Activated naive CD8-positive, alpha-beta T cell (primary cell): ENCODE results near the gene ASPHD2.
A peak's percentile ranks its signal among the peaks of the same experiment; 100 is the strongest.
"Not testable (repeated sequence)": the region's sequence is repeated elsewhere in the genome, so short reads cannot be mapped to it uniquely, and the experiment has no call there.

Experiments
- H3K27ac Mint-ChIP-seq: one replicate; pipeline ENCODE4 v1.8.0; 2021; ENCODE audit warnings: mixed read lengths
- H3K27me3 Mint-ChIP-seq: one replicate; pipeline ENCODE4 v1.8.0; 2021; ENCODE audit warnings: mixed read lengths
- H3K36me3 Mint-ChIP-seq: one replicate; pipeline ENCODE4 v1.8.0; 2021; ENCODE audit warnings: mixed read lengths
- H3K4me1 Mint-ChIP-seq: one replicate; pipeline ENCODE4 v1.8.0; 2021; ENCODE audit warnings: low read depth, mixed read lengths
- H3K4me3 Mint-ChIP-seq: one replicate; pipeline ENCODE4 v1.8.0; 2021; ENCODE audit warnings: mild to moderate bottlenecking, mixed read lengths
- H3K9me3 Mint-ChIP-seq: one replicate; pipeline ENCODE4 v1.8.0; 2021; ENCODE audit warnings: low read depth, mixed read lengths

ASPHD2 gene

DNA sequence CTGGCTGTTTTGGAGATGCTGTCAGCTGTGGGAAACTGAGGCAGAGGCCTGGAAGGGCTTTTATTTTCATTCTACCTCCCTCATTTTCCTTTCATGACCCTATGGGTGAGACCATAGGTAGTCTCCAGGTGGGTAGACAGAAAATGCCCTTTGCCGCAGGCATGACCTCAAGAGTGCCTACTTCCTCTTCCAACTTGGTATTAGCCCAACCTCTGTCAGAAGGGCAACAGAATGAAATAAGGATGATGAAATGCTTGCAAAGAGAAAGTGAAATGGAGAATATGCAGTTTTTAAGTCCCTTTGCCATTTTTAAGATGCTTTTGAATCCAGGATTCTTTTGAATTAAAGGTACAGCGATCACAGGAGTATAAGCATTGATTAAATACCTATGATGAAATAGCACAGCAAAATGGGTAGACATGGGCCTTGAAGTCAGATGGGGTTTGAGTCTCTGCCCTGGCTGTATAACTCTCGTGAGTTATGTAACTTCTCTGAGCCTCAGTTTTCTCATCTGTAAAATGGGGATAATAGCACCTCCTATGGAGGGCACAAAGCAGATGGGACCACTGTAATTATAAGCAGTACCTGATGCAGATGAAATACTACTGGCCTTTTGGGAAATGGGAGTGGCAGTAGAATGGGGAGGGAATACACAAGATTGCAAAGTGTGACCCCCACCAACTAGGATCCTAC is 3.7 kb downstream of the ASPHD2 start:
- Mint-ChIP-seq H3K4me1 (peaks cover 70% of the 10 kb centered on the region), H3K4me3 (peak overlapping the region; percentile 33), H3K36me3 (peaks cover 8% of the 10 kb centered on the region), H3K27ac (no peak overlapping the region), H3K27me3 (no peaks in the 10 kb centered on the region), H3K9me3 (no peaks in the 10 kb centered on the region)

DNA sequence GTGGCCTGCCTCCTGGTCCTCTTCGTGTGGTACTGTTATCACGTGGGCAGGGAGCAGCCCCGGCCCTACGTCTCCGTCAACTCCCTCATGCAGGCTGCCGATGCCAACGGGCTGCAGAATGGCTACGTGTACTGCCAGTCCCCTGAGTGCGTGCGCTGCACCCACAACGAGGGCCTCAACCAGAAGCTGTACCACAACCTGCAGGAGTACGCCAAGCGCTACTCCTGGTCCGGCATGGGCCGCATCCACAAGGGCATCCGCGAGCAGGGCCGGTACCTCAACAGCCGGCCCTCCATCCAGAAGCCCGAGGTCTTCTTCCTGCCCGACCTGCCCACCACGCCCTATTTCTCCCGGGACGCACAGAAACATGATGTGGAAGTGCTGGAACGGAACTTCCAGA is 4.7 kb downstream of the ASPHD2 start:
- Mint-ChIP-seq H3K9me3 (no peaks in the 10 kb centered on the region), H3K36me3 (peaks cover 8% of the 10 kb centered on the region)

DNA sequence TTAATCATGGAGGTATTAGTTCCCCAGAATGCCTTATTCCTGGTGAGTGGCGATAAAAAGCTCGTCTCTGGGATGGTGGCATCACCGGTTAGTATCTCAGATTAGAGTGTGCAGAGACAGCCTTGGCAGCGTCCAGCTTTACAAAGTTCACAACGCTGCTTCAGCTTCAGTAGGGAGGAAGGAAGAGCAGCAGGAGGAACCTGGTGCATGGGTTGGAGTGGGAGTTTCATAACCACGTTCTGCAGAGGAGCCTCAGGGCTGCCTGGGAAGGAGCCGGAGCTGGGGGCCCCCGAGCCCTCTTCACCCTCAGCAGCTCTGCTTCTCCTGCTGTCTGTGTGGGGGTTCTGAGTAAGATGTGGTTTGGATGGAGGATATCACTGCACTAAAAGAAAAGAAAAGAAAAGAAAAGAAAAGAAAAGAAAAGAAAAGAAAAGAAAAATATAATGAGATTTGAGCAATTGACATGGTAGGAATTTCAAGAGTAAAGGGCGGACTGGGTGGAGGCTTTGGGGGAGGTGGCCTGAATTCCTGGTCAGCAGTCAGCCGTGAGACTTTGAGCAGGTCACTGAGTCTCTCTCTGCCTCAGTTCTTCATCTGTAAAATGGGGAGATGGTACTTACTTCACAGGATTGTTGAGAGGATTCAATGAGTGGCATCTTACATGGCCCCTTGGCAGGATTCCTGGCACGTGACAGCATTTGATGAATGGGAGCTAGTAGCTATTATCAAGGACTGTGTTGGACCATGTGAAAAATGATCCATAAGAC is 6.5 kb downstream of the ASPHD2 start:
- Mint-ChIP-seq H3K27ac (no peak overlapping the region), H3K36me3 (peaks cover 8% of the 10 kb centered on the region), H3K9me3 (no peaks in the 10 kb centered on the region), H3K4me3 (no peak overlapping the region), H3K27me3 (no peaks in the 10 kb centered on the region), H3K4me1 (peaks cover 51% of the 10 kb centered on the region)

More for the DNA sequence above, 4.7 kb downstream of the ASPHD2 start:
- Mint-ChIP-seq H3K4me3 (no peak overlapping the region), H3K4me1 (peaks cover 60% of the 10 kb centered on the region), H3K27ac (no peak overlapping the region), H3K27me3 (no peaks in the 10 kb centered on the region)

DNA sequence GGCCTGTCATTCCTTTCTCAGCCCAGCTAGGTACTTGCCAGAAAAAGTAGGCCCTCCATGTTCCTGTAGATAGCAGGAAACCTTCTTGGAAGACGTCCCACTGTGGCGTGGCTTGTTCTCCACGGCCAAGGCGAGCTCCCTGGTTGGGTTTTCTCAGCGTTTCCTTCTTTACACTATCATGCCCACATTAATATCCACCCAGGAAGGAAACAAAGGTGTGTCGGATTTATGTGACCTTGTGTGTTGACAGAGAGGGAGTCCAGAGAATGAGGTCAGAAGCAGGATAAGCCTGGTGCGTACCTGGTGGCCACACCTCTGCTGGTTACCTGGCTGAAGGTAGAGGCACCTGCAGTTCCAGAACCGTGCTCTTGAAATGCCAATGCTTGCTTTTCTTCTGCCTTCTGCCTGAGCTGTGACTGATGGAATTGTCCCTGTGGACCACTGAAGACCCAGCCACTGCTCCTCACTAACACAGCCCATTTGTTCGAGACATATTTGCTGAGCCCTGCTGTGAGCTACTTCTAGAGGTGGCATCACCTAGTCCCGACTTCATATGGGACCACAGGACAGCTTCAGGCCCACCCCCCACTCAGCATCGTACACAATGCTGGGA is 7.9 kb downstream of the ASPHD2 start:
- no peak overlapping the region for H3K27ac Mint-ChIP-seq
- peaks cover 36% of the 10 kb centered on the region for H3K4me1 Mint-ChIP-seq
- no peaks in the 10 kb centered on the region for H3K9me3 Mint-ChIP-seq
- H3K27me3 Mint-ChIP-seq: no peaks in the 10 kb centered on the region
- H3K36me3 Mint-ChIP-seq: peaks cover 8% of the 10 kb centered on the region
- no peak overlapping the region for H3K4me3 Mint-ChIP-seq

DNA sequence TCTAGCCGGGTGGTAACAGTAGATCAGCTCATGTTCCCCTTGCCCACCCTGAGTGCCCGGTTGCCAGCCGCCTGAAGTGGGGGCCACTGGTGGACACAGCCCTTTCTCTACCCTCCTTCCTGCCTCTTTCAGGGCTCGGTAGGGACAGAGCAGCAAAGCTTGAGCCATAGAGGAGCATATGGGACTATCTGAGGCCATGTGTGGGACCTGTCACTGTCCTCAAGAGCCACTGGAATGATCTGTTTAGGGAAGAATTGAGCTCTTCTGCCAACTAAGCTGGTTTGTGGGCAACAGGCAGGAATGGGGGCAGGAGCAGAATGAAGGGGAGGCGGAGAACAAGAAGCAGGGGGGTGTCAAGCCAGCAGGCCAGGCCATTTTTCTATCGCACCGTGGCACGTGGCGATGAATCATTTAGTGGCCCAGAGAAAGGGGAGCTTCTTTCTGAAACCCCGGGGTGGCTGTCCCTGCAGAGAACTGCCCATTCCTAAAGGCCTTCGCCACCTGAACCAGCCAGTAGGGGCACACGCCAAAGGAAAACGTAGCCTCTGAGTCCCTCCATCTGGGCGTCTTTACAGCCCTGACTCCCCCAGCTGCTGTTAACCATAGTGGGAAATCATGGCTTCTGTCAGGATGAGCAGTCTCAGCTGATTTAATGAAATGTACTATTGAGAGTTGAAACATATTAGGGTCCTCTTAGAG is 8.8 kb downstream of the ASPHD2 start:
- Mint-ChIP-seq H3K4me3 (no peak overlapping the region), H3K27me3 (no peaks in the 10 kb centered on the region), H3K27ac (no peak overlapping the region), H3K36me3 (peaks cover 6% of the 10 kb centered on the region), H3K9me3 (no peaks in the 10 kb centered on the region), H3K4me1 (peaks cover 28% of the 10 kb centered on the region)

DNA sequence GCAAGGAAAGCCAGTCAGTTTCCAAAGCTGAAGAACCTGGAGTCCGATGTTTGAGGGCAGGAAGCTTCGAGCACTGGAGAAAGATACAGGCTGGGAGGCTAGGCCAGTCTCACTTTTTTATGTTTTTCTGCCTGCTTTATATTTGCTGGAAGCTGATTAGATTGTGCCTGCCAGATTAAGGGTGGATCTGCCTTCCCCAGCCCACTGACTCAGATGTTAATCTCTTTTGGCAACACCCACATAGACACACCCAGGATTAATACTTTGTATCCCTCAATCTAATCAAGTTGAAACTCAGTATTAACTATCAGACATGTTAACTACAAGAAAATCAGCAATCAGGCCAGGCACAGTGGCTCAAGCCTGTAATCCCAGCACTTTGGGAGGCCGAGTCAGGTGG is 9.7 kb downstream of the ASPHD2 start:
- H3K4me1 Mint-ChIP-seq: peaks cover 26% of the 10 kb centered on the region
- not testable (repeated sequence) for H3K27ac Mint-ChIP-seq, H3K27me3 Mint-ChIP-seq, H3K4me3 Mint-ChIP-seq, H3K9me3 Mint-ChIP-seq, H3K36me3 Mint-ChIP-seq

DNA sequence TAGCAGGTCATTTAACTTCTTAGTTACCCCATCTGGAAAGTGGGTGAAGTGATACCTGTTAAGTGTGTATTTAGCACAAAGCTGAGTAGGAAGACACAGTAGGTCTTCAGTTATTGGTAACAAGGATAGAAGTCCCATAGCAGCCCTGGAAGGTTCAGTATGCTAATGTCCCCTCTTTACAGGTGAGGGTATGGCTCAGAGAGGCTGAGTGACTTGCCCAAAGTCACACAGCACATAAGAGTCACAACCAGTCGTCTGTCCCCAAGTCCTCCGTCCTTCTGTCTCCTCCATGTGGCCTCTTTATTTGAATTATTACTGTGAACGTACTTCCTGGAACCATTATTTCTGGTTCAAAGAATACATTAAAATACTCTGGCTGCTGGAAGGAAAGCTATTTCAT is 10.5 kb downstream of the ASPHD2 start:
- Mint-ChIP-seq H3K27ac (no peak overlapping the region), H3K4me1 (peaks cover 26% of the 10 kb centered on the region), H3K4me3 (no peak overlapping the region), H3K36me3 (peaks cover 6% of the 10 kb centered on the region), H3K9me3 (no peaks in the 10 kb centered on the region), H3K27me3 (no peaks in the 10 kb centered on the region)

DNA sequence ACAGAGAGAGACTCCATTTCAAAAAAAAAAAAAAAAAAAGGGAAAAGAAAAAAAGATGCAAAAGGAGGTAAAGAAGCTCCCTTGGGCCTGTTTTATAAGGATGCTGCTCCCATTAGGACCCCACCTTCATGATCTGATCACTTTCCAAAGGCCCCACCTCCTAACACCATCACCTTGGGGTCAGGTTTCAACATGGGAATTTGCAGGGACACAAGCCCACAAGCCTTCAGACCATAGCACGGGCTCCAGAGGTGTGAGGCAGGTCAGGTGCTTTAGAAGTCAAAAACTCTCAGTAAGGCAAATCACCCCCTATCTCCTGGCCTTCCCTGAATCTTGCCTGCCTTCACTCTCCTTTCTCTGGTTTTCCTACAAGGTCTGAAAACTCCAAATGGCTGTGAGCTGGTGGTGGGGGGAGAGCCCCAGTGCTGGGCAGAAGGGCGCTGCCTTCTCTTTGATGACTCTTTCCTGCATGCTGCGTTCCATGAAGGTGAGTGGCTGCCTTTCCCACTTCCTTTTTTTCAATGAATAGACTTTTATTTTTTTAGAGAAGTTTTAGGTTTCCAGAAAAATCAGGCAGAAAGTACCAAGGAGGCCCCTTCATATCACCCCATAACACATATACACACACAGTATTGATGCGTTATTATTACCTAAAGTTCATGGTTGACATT is 13.2 kb downstream of the ASPHD2 start:
- Mint-ChIP-seq H3K4me3 (no peak overlapping the region), H3K9me3 (no peaks in the 10 kb centered on the region), H3K36me3 (no peaks in the 10 kb centered on the region), H3K4me1 (peaks cover 2% of the 10 kb centered on the region), H3K27me3 (no peaks in the 10 kb centered on the region), H3K27ac (no peak overlapping the region)

DNA sequence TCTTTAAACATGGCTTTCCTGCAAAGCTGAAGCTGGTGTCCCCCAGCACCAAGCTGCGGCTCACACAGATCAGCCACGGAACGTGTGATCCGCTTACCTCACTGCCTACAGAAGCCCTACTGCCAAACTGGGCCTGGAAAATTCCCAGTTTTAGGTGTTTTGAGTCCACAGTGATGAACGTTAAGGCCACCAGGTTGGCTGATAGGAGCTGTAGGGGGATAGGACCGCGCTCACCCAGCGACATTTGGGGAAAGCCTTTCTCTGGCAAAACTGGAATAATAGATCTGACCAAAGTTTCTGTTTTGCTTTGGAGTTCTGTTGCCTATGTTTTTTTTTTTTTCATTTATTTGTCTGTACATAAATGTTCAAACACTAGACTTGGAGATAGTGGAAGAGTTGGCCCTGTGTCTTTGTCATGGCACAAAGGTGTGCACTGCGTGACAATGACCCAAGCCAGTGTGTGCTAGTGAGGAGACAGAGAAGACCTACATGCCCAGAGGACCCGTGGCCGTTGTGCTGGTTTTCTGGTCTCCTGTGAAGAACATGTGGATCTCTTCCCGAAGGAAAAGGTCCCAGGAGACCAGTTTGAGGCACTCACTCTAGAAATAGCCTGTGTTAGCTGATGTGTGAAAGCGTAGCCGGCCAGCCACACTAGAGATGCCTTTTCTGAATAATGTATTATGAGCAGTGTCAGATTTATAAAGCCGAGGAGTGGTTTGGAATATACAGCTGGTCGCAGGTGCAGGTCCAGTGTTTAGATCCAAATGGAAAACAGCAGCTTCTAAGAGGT is 15.0 kb downstream of the ASPHD2 start:
- Mint-ChIP-seq H3K9me3 (no peaks in the 10 kb centered on the region), H3K27me3 (no peaks in the 10 kb centered on the region), H3K4me1 (no peaks in the 10 kb centered on the region), H3K27ac (no peak overlapping the region), H3K36me3 (no peaks in the 10 kb centered on the region), H3K4me3 (no peak overlapping the region)

DNA sequence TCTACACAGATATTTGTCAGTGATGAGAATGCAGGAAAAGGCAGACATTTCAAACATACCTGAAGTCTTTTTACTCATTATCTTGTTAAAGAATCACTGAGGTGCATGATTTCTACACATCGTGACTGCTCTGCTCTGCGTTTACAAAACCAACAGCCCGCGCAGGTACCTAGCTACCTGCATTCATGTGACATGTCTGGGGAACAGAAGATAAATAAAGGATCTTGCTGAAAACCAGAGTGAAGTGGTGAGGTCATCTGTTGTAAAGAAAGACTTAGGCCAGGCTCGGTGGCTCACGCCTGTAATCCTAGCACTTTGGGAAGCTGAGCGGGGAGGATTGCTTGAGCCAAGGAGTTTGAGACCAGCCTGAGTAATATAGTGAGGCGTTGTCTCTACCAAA is 15.7 kb downstream of the ASPHD2 start:
- Mint-ChIP-seq H3K4me3 (no peak overlapping the region), H3K4me1 (no peaks in the 10 kb centered on the region), H3K27me3 (no peaks in the 10 kb centered on the region), H3K27ac (no peak overlapping the region), H3K9me3 (no peaks in the 10 kb centered on the region), H3K36me3 (no peaks in the 10 kb centered on the region)

DNA sequence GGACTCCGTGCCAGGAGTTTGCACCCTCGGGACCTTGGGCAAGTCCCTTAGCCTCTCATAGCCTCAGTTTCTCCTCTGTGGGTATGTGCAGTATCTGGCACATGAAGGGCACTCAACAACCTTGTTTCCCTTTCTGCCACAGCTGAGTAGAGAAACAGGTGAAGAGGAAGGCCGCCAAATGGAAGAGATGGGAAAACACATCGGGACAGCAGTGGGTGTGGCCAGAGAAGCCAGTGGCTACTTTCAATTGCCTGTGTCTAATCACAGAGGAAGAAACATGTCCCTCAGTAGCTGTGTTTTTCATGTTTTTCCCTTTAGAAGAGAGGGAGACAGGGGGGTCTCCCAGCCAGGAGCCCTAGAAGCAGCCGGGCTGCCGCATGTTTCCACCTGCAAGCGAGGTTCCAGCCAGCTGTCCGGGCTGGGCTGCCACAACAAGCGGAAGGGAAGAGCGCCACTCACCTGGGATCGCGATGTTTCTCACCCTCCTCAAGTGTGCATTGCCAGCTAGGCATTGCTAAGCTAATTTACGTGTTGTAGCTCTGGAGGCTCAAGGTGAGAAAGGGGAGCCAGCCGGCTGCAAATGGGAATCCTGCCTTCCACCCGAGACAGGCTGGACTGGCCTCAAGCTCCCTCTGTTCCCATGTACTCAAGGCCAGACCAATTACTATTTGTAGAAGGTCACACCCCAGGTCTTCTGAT is 16.7 kb downstream of the ASPHD2 start:
- H3K27me3 Mint-ChIP-seq: no peaks in the 10 kb centered on the region
- H3K27ac Mint-ChIP-seq: peak overlapping the region; percentile 8
- no peaks in the 10 kb centered on the region for H3K9me3 Mint-ChIP-seq
- no peaks in the 10 kb centered on the region for H3K4me1 Mint-ChIP-seq
- no peaks in the 10 kb centered on the region for H3K36me3 Mint-ChIP-seq
- H3K4me3 Mint-ChIP-seq: no peak overlapping the region

DNA sequence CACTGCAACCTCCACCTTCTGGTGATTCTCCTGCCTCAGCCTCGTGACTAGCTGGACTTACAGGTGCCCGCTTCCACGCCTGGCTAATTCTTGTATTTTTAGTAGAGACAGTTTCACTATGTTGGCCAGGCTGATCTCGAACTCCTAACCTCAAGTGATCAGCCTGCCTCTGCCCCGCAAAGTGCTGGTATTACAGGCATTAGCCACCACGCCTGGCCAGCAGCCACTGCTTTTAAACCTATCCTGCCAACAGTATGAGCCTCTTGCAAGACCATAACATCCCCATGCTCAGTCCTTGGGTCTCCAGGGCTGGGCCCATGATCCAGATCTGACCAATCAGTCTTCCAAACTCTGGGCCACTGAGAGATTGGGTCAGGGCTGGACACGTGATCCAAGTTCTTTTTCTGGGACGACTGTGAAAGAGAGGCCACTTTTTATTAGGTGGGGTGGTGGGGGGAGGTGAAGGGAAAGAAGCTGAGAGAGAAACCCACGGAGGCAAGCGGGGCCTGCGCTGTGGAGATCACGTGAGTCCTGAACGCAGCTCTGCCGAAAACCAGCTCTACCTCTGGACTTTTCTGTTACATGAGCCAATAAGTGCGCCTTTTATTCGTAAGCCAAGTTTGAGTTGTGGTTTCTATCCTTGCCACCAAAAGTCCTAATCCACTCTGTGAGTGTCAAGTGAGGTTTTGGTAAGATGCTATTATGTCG is 17.9 kb downstream of the ASPHD2 start:
- Mint-ChIP-seq H3K4me3 (no peak overlapping the region), H3K27me3 (no peaks in the 10 kb centered on the region), H3K27ac (peak overlapping the region; percentile 22), H3K9me3 (no peaks in the 10 kb centered on the region), H3K4me1 (no peaks in the 10 kb centered on the region), H3K36me3 (no peaks in the 10 kb centered on the region)

DNA sequence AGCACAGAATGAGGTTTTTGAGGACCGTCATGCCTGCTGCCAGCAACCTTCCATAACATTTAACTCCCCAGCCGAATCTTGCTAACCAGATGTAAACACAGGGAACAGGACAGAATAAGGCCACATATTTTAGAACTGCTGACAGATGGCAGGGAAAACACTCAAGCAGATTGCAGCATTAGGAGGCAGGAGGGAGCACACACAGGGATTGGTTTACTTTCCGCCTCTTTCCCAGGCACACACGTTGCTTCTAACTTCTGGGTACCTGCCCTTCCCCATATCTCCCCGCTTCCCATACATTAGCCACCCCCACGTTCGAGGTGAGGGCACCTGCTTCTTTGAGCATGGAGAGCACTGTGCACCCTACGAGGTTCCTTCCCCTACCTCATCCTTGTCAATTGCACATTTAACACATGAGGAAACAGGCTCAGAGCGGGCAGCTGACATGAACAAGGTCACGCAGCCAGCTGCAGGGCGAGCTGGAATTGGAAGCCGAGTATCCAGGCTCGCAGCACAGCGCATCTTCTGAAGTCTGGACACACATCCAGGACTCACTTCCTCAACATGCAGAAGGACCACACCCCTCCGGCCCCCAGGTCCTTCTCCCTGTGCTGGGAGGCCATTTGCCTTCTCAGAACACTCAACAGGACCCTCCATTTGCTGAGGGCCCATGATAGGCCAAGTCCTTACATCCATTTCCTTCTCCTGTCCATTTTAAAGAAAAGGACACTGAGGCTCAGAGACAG is 18.7 kb downstream of the ASPHD2 start:
- H3K9me3 Mint-ChIP-seq: no peaks in the 10 kb centered on the region

More for the DNA sequence above, 18.7 kb downstream of the ASPHD2 start:
- Mint-ChIP-seq H3K4me1 (no peaks in the 10 kb centered on the region), H3K4me3 (no peak overlapping the region), H3K27me3 (no peaks in the 10 kb centered on the region), H3K36me3 (no peaks in the 10 kb centered on the region), H3K27ac (no peak overlapping the region)
